ENCODE measurements around the gene ERF.

GRCh38 chr19:42254089-42254849 is 659 bp downstream of the ERF start:
- TF ChIP-seq CTCF (IDR thresholded peaks at IDR 0.05) (peak in 1 of 7 experiments; percentile 5), POLR2A (IDR thresholded peaks at IDR 0.05) (no peak)
